Gastrocnemius medialis (tissue), 4 donors: Measurements from ENCODE around the gene AGFG2.

Experiments used
- CTCF ChIP-seq, 5 experiments: fragments of 450-650 bp in 3 of 5; fragments of 200-600 bp in 2 of 5; sonication (generic) in 2 of 5; IDR thresholded peaks in 4 of 5; conservative IDR thresholded peaks in 1 of 5; 1 replicate in 4 of 5; 2 replicates in 1 of 5; pipeline ENCODE4 v1.5.1; 2016 to 2019; ENCODE audit warnings: antibody characterized with exemption in 5 of 5, mild to moderate bottlenecking in 3 of 5, moderate library complexity in 3 of 5
- POLR2A ChIP-seq, 2 donors: fragments of 450-650 bp; IDR thresholded peaks; one replicate each; pipeline ENCODE4 v1.6.1; 2017; ENCODE audit warnings: antibody characterized with exemption in 2 of 2, mild to moderate bottlenecking in 2 of 2, moderate library complexity in 2 of 2

- TF ChIP-seq CTCF (IDR thresholded peaks at IDR 0.05 in 4 of 5, conservative IDR thresholded peaks at IDR 0.05 in 1 of 5) = no peak
- TF ChIP-seq POLR2A (IDR thresholded peaks at IDR 0.05) = no peak
Measured at GRCh38 chr7:100545360-100546128, 6.5 kb downstream of the AGFG2 start.
